ENCODE measurements around the gene CRB3.

DNA sequence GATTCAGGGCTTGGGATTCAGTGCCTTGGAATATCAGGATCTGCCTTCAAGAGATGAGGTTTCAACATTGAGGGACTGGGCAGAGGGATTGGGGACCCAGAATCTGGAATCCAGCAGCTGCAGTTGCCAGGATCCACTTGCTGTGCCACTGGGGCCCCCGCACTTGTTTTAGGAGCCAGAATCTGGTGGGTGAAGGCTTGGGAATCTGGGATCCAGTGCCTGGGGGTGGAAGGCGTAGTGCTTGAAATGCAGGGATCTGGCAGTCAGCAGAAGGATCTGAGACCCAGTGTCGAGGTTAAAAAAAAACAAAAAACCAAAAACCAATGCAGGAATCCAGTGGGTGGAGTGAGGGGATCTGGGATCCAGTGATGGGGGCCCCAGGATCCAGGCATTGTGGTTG, 23.2 kb upstream of the CRB3 start:
- no peak for TF ChIP-seq CTCF (conservative IDR thresholded peaks at IDR 0.05)
- TF ChIP-seq ZFX (IDR thresholded peaks at IDR 0.05), result no peak
